Measurements from ENCODE around the gene ZBTB5.

Gene ZBTB5

GRCh38 chr9:37449862-37450632 lies 15.2 kb downstream of the ZBTB5 start:
- no peak for DNase-seq
- peak in 1 of 2 donors; percentile 47 for ATAC-seq (replicated peaks)
- Mint-ChIP-seq H3K27ac (no peak overlapping the region), H3K4me1 (peaks cover 30 to 56% of the 10 kb centered on the region in 2 donors), H3K36me3 (peaks cover 32 to 36% of the 10 kb centered on the region in 2 donors), H3K27me3 (no peaks in the 10 kb centered on the region), H3K4me3 (no peak overlapping the region), H3K9me3 (no peaks in the 10 kb centered on the region)

GRCh38 chr9:37447111-37447510 lies 18.1 kb downstream of the ZBTB5 start:
- DNase-seq: no peak
- no peaks in the 10 kb centered on the region for H3K9me3 Mint-ChIP-seq
- H3K27ac Mint-ChIP-seq: peak overlapping the region; percentile 71
- H3K4me1 Mint-ChIP-seq: peaks cover 13 to 34% of the 10 kb centered on the region in 2 donors
- H3K36me3 Mint-ChIP-seq: peaks cover 30 to 45% of the 10 kb centered on the region in 2 donors
- no peaks in the 10 kb centered on the region for H3K27me3 Mint-ChIP-seq
- no peak overlapping the region for H3K4me3 Mint-ChIP-seq
- ATAC-seq (replicated peaks): no peak

GRCh38 chr9:37446401-37446800 lies 18.8 kb downstream of the ZBTB5 start:
- no peaks in the 10 kb centered on the region for H3K9me3 Mint-ChIP-seq
- H3K27me3 Mint-ChIP-seq: no peaks in the 10 kb centered on the region
- H3K27ac Mint-ChIP-seq: peak overlapping the region; percentile 31
- DNase-seq (no peak), ATAC-seq (replicated peaks) (no peak)
- peaks cover 36 to 52% of the 10 kb centered on the region in 2 donors for H3K36me3 Mint-ChIP-seq
- H3K4me1 Mint-ChIP-seq: peaks cover 11 to 28% of the 10 kb centered on the region in 2 donors
- no peak overlapping the region for H3K4me3 Mint-ChIP-seq

GRCh38 chr9:37445832-37446231 lies 19.4 kb downstream of the ZBTB5 start:
- DNase-seq: no peak
- H3K4me1 Mint-ChIP-seq: peaks cover 12 to 24% of the 10 kb centered on the region in 2 donors
- H3K9me3 Mint-ChIP-seq: no peaks in the 10 kb centered on the region
- ATAC-seq (replicated peaks): no peak
- H3K27ac Mint-ChIP-seq: peak overlapping the region; percentile 85
- H3K36me3 Mint-ChIP-seq: peaks cover 35 to 51% of the 10 kb centered on the region in 2 donors
- no peaks in the 10 kb centered on the region for H3K27me3 Mint-ChIP-seq
- no peak overlapping the region for H3K4me3 Mint-ChIP-seq

GRCh38 chr9:37444890-37445289 lies 20.4 kb downstream of the ZBTB5 start:
- no peak overlapping the region for H3K4me3 Mint-ChIP-seq
- DNase-seq: no peak
- H3K27me3 Mint-ChIP-seq: no peaks in the 10 kb centered on the region
- H3K9me3 Mint-ChIP-seq: no peaks in the 10 kb centered on the region
- peaks cover 32 to 53% of the 10 kb centered on the region in 2 donors for H3K36me3 Mint-ChIP-seq
- H3K4me1 Mint-ChIP-seq: peaks cover 12 to 18% of the 10 kb centered on the region in 2 donors
- no peak overlapping the region for H3K27ac Mint-ChIP-seq
- ATAC-seq (replicated peaks): no peak

- no peaks in the 10 kb centered on the region for H3K27me3 Mint-ChIP-seq
- H3K36me3 Mint-ChIP-seq: peaks cover 28 to 54% of the 10 kb centered on the region in 2 donors
- no peak overlapping the region for H3K27ac Mint-ChIP-seq
- no peaks in the 10 kb centered on the region for H3K9me3 Mint-ChIP-seq
- peaks cover 14 to 16% of the 10 kb centered on the region in 2 donors for H3K4me1 Mint-ChIP-seq
- H3K4me3 Mint-ChIP-seq: no peak overlapping the region
- ATAC-seq (replicated peaks) (no peak), DNase-seq (no peak)
These were observed 21.7 kb downstream of the ZBTB5 start for GRCh38 chr9:37443566-37443965.

- Mint-ChIP-seq H3K4me1 (peaks cover 14 to 15% of the 10 kb centered on the region in 2 donors), H3K36me3 (peaks cover 25 to 58% of the 10 kb centered on the region in 2 donors), H3K27me3 (no peaks in the 10 kb centered on the region), H3K9me3 (no peaks in the 10 kb centered on the region), H3K27ac (no peak overlapping the region), H3K4me3 (no peak overlapping the region)
- ATAC-seq (replicated peaks): no peak
- no peak for DNase-seq
These were observed 22.7 kb downstream of the ZBTB5 start for GRCh38 chr9:37442556-37442955.

GRCh38 chr9:37441776-37442370 lies 23.4 kb downstream of the ZBTB5 start:
- peak overlapping the region; percentile 77 for H3K27ac Mint-ChIP-seq
- DNase-seq: no peak
- ATAC-seq (replicated peaks): no peak
- H3K27me3 Mint-ChIP-seq: no peaks in the 10 kb centered on the region
- no peaks in the 10 kb centered on the region for H3K9me3 Mint-ChIP-seq
- peaks cover 13 to 14% of the 10 kb centered on the region in 2 donors for H3K4me1 Mint-ChIP-seq
- H3K4me3 Mint-ChIP-seq: no peak overlapping the region
- peaks cover 24 to 60% of the 10 kb centered on the region in 2 donors for H3K36me3 Mint-ChIP-seq

- H3K4me3 Mint-ChIP-seq: no peak overlapping the region
These were observed 26.9 kb downstream of the ZBTB5 start for GRCh38 chr9:37438359-37438758.

GRCh38 chr9:37437621-37438020 lies 27.6 kb downstream of the ZBTB5 start:
- H3K27me3 Mint-ChIP-seq: no peaks in the 10 kb centered on the region
- H3K36me3 Mint-ChIP-seq: peaks cover 27 to 69% of the 10 kb centered on the region in 2 donors
- DNase-seq (no peak), ATAC-seq (replicated peaks) (no peak)
- H3K4me3 Mint-ChIP-seq: no peak overlapping the region
- H3K9me3 Mint-ChIP-seq: no peaks in the 10 kb centered on the region
- H3K4me1 Mint-ChIP-seq: peaks cover 4 to 11% of the 10 kb centered on the region in 2 donors
- no peak overlapping the region for H3K27ac Mint-ChIP-seq

More at GRCh38 chr9:37438359-37438758, 26.9 kb downstream of the ZBTB5 start:
- H3K27ac Mint-ChIP-seq: peak overlapping the region; percentile 28
- H3K4me1 Mint-ChIP-seq: peaks cover 0 to 8% of the 10 kb centered on the region in 2 donors
- no peaks in the 10 kb centered on the region for H3K27me3 Mint-ChIP-seq
- ATAC-seq (replicated peaks): no peak
- H3K9me3 Mint-ChIP-seq: no peaks in the 10 kb centered on the region
- peaks cover 20 to 65% of the 10 kb centered on the region in 2 donors for H3K36me3 Mint-ChIP-seq
- no peak for DNase-seq

- DNase-seq (no peak), ATAC-seq (replicated peaks) (no peak)
- H3K27me3 Mint-ChIP-seq: no peaks in the 10 kb centered on the region
- no peak overlapping the region for H3K27ac Mint-ChIP-seq
- H3K9me3 Mint-ChIP-seq: no peaks in the 10 kb centered on the region
- H3K4me1 Mint-ChIP-seq: peaks cover 10 to 14% of the 10 kb centered on the region in 2 donors
- peaks cover 29 to 66% of the 10 kb centered on the region in 2 donors for H3K36me3 Mint-ChIP-seq
- H3K4me3 Mint-ChIP-seq: no peak overlapping the region
These were observed 28.2 kb downstream of the ZBTB5 start for GRCh38 chr9:37437010-37437409.

- Mint-ChIP-seq H3K9me3 (no peaks in the 10 kb centered on the region), H3K27me3 (no peaks in the 10 kb centered on the region), H3K27ac (peak overlapping the region; percentile 37), H3K4me3 (no peak overlapping the region), H3K4me1 (peaks cover 15 to 18% of the 10 kb centered on the region in 2 donors), H3K36me3 (peaks cover 26 to 65% of the 10 kb centered on the region in 2 donors)
- ATAC-seq (replicated peaks) (no peak), DNase-seq (no peak)
These were observed 28.7 kb downstream of the ZBTB5 start for GRCh38 chr9:37436540-37436939.

GRCh38 chr9:37433867-37434371 lies 31.3 kb downstream of the ZBTB5 start:
- Mint-ChIP-seq H3K27me3 (no peaks in the 10 kb centered on the region), H3K27ac (no peak overlapping the region), H3K4me3 (peak overlapping the region in 1 of 2 donors; percentile 37), H3K9me3 (no peaks in the 10 kb centered on the region), H3K4me1 (peaks cover 24 to 32% of the 10 kb centered on the region in 2 donors), H3K36me3 (peaks cover 28 to 66% of the 10 kb centered on the region in 2 donors)
- no peak for DNase-seq
- no peak for ATAC-seq (replicated peaks)

- DNase-seq (no peak), ATAC-seq (replicated peaks) (peak; percentile 16 to 17)
- H3K9me3 Mint-ChIP-seq: no peaks in the 10 kb centered on the region
- H3K4me1 Mint-ChIP-seq: peaks cover 25 to 43% of the 10 kb centered on the region in 2 donors
- peak overlapping the region; percentile 76 for H3K27ac Mint-ChIP-seq
- H3K4me3 Mint-ChIP-seq: peak overlapping the region in 1 of 2 donors; percentile 17
- H3K36me3 Mint-ChIP-seq: peaks cover 36 to 65% of the 10 kb centered on the region in 2 donors
- H3K27me3 Mint-ChIP-seq: no peaks in the 10 kb centered on the region
These were observed 33.2 kb downstream of the ZBTB5 start for GRCh38 chr9:37432020-37432419.
